ENCODE results near the gene ASPDH.

DNA sequence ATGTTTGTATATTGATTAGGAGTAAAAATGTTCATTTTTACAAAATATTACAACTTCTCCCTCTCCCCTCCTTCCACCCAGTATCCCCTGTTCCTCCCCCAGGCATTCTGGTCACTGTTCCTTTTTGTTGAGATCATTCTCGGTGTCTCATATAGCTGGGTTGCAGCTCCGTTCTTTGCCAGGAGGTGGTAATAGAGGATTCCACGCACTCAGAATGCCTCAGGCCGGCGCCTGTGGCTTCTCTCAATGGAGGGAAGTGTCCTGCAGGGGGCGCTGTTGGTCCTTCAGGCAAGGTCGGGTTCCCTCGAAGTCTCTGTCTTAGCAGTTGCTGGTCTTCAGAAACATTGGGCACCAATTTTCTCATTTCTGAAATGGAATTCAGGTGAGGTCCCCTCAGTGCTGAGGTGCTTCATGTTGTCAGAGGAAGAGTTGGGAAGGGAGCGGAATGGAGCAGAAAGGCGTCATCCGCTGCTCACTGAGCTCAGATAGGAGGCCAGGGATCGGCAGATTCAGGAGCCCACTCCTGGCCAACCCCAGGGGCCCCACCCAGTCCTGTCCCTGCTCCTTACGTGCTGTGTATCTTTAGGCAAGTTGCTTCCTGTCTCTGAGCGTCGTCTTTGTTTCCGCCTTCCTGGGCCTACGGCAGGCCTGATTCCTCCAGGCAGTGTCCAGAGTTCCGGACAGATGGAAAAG, 26.7 kb downstream of the ASPDH start:
- TF ChIP-seq, protein P1, sequence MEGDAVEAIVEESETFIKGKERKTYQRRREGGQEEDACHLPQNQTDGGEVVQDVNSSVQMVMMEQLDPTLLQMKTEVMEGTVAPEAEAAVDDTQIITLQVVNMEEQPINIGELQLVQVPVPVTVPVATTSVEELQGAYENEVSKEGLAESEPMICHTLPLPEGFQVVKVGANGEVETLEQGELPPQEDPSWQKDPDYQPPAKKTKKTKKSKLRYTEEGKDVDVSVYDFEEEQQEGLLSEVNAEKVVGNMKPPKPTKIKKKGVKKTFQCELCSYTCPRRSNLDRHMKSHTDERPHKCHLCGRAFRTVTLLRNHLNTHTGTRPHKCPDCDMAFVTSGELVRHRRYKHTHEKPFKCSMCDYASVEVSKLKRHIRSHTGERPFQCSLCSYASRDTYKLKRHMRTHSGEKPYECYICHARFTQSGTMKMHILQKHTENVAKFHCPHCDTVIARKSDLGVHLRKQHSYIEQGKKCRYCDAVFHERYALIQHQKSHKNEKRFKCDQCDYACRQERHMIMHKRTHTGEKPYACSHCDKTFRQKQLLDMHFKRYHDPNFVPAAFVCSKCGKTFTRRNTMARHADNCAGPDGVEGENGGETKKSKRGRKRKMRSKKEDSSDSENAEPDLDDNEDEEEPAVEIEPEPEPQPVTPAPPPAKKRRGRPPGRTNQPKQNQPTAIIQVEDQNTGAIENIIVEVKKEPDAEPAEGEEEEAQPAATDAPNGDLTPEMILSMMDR (conservative IDR thresholded peaks at IDR 0.05; ENCODE audit: low read depth, low read length): peak; percentile 41
- no peak for TF ChIP-seq POLR2A (IDR thresholded peaks at IDR 0.05; ENCODE audit: low read depth, low read length)
- no peak for TF ChIP-seq SMC3 (IDR thresholded peaks at IDR 0.05; ENCODE audit: low read depth, low read length)
